MM.1S (cell line): ENCODE results near the gene ENG.
"Not testable (repeated sequence)": the region's sequence is repeated elsewhere in the genome, so short reads cannot be mapped to it uniquely, and the experiment has no call there.

Experiments
- DNase-seq: peaks from one replicate; pipeline ENCODE4 v3.0.0-alpha.2; 2015
- H2AFZ ChIP-seq: fragments of 300-600 bp; sonication (generic); 2 replicates; pipeline ENCODE4 v1.6.0; 2016; ENCODE audit warnings: antibody characterized with exemption, low read length
- H3F3A ChIP-seq: fragments of 300-600 bp; sonication (generic); 2 replicates; pipeline ENCODE4 v1.6.1; 2016; ENCODE audit warnings: mild to moderate bottlenecking, antibody characterized with exemption, low read length, moderate library complexity, mixed read lengths; ENCODE audit not compliant: insufficient read depth
- H3K27ac ChIP-seq: fragments of 300-600 bp; sonication (generic); 2 replicates; pipeline ENCODE4 v1.5.1; 2016; ENCODE audit warnings: mild to moderate bottlenecking, low read length
- H3K27me3 ChIP-seq: fragments of 300-600 bp; sonication (generic); replicated peaks from 2 replicates; pipeline ENCODE4 v1.6.0; 2016; ENCODE audit warnings: low read length; ENCODE audit not compliant: insufficient read depth
- H3K36me3 ChIP-seq: fragments of 300-600 bp; sonication (generic); replicated peaks from 2 replicates; pipeline ENCODE4 v1.6.1; 2016; ENCODE audit warnings: mild to moderate bottlenecking, low read length, mixed read lengths; ENCODE audit not compliant: insufficient read depth
- H3K4me1 ChIP-seq: fragments of 300-600 bp; sonication (generic); 2 replicates; pipeline ENCODE4 v1.6.1; 2016; ENCODE audit warnings: low read length, mixed read lengths
- H3K4me2 ChIP-seq: fragments of 300-600 bp; sonication (generic); 2 replicates; pipeline ENCODE4 v1.6.0; 2016; ENCODE audit warnings: low read depth, low read length
- H3K4me3 ChIP-seq: fragments of 300-600 bp; sonication (generic); 2 replicates; pipeline ENCODE4 v1.5.1; 2016; ENCODE audit warnings: low read length, mixed read lengths
- H3K79me2 ChIP-seq: fragments of 300-600 bp; sonication (generic); 2 replicates; pipeline ENCODE4 v1.6.1; 2016; ENCODE audit warnings: mixed run types, low read length, mixed read lengths
- H3K9ac ChIP-seq: fragments of 300-600 bp; sonication (generic); 2 replicates; pipeline ENCODE4 v1.6.1; 2016; ENCODE audit warnings: low read length, mixed read lengths
- H3K9me2 ChIP-seq: fragments of 300-600 bp; sonication (generic); replicated peaks from 2 replicates; pipeline ENCODE4 v1.6.1; 2016; ENCODE audit warnings: mild to moderate bottlenecking, low read length, mixed read lengths; ENCODE audit not compliant: insufficient read depth
- H3K9me3 ChIP-seq: fragments of 300-600 bp; sonication (generic); replicated peaks from 2 replicates; pipeline ENCODE4 v1.6.1; 2016; ENCODE audit warnings: mild to moderate bottlenecking, low read length, mixed read lengths; ENCODE audit not compliant: insufficient read depth
- H4K20me1 ChIP-seq: fragments of 300-600 bp; sonication (generic); 2 replicates; pipeline ENCODE4 v1.6.1; 2016; ENCODE audit warnings: mild to moderate bottlenecking, low read length, moderate library complexity, mixed read lengths; ENCODE audit not compliant: insufficient read depth
- CTCF ChIP-seq: fragments of 300-600 bp; sonication (generic); IDR thresholded peaks from 2 replicates; pipeline ENCODE4 v1.5.1; 2016; ENCODE audit warnings: antibody characterized with exemption, low read length, mixed read lengths
- EZH2 ChIP-seq: fragments of 300-600 bp; sonication (generic); optimal IDR thresholded peaks from 2 replicates; pipeline ENCODE3; 2017; ENCODE audit warnings: low read depth, mild to moderate bottlenecking, antibody characterized with exemption, low read length, mixed read lengths
- EZH2phosphoT487 ChIP-seq: fragments of 300-600 bp; sonication (generic); IDR thresholded peaks from 2 replicates; pipeline ENCODE4 v1.6.1; 2018; ENCODE audit warnings: antibody characterized with exemption, low read length

Gene ENG

DNA sequence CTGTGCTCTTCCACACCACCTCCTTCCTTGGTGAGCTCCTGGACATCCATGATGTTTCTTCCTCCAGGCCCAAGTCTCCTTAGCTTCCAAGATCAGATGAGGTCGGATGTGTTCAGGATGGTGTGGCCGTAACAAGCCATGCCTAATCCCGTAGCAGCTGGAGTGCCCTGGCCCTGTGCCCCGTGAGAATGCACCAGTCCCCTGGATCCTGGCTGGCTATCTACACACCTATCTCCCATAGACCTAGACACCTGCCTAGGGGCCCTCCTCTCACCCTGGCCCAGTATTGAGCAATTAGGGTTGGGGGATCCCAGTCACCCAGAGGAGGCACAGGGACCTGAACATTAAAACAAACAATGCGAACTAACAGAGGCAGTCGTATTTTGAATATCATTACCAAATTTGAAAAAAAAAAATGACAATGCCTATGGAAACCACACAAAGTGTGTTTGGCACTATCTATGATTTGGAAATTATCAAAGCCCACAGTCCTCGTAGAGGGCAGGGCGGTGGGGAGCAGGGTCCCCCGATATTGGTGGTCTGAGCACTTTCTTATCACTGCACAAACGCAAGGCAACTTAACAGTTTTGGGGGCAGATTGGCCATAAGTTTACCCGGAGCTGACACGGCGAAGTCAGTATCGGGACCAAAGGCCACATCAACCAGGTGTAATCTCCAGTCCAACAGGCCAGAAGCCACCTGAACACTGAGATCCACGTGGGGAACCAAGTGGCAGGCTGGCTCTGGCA is 13.2 kb downstream of the ENG start:
- H3K27me3 ChIP-seq, result 0 out of 2 replicates have a peak, but pooled peaks cover 10% of the 10 kb centered on the region
- TF ChIP-seq EZH2 (no peak), CTCF (no peak), EZH2phosphoT487 (no peak)
- H3K9me2 ChIP-seq, result no peaks in the 10 kb centered on the region
- H3K9ac ChIP-seq, result no peak overlapping the region
- no peaks in the 10 kb centered on the region for H4K20me1 ChIP-seq
- H2AFZ ChIP-seq, result no peak overlapping the region
- H3K4me2 ChIP-seq, result no peak overlapping the region
- H3K9me3 ChIP-seq, result no peaks in the 10 kb centered on the region
- H3K36me3 ChIP-seq, result no peaks in the 10 kb centered on the region
- H3F3A ChIP-seq, result no peaks in the 10 kb centered on the region
- H3K27ac ChIP-seq, result no peak overlapping the region
- H3K4me3 ChIP-seq, result no peak overlapping the region
- no peaks in the 10 kb centered on the region for H3K79me2 ChIP-seq
- no peak for DNase-seq
- H3K4me1 ChIP-seq, result no peaks in the 10 kb centered on the region

DNA sequence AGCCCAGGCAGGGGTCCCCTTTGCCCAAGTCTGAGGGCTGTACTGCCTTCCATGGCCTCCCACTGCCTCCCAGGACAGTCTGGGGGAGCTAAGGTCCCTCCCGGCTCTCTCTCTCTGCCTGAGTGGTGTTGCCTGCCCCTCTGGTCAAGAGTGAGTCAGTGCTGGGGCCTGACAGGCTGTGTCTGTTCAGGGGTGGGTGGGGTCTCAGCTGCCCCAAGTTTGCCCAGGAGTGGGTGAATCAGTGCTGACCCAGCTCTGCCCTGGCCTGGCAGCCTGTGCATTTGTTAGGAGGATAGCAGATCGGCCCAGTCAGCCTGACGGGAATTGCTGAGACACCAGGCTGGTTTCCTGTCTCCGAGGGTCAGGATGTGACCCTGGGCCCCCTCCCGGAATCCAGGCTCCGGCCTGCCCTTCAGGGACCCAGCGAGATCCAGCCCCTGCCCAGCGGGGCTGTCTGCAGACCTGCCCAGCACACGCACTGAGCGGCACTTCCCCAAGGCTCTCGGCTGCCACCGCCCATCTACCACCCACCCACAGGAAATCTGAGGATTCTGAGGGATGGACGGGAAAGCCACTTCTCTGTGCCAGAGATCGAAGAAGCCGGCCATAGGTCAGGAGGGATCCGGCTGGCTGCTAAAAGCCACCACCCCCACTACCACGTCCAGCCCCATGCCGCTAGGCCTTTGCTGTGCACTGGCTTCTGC is 15.9 kb downstream of the ENG start:
- no peak overlapping the region for H3K4me3 ChIP-seq
- H3K79me2 ChIP-seq, result no peaks in the 10 kb centered on the region
- no peaks in the 10 kb centered on the region for H3K4me1 ChIP-seq
- H2AFZ ChIP-seq, result no peak overlapping the region
- TF ChIP-seq EZH2 (no peak), EZH2phosphoT487 (no peak), CTCF (no peak)
- no peak overlapping the region for H3K27ac ChIP-seq
- DNase-seq, result no peak
- H3K9me3 ChIP-seq, result no peaks in the 10 kb centered on the region
- H3F3A ChIP-seq, result no peaks in the 10 kb centered on the region
- no peaks in the 10 kb centered on the region for H3K9me2 ChIP-seq
- no peak overlapping the region for H3K9ac ChIP-seq
- no peaks in the 10 kb centered on the region for H3K36me3 ChIP-seq
- H3K27me3 ChIP-seq, result 0 out of 2 replicates have a peak, but pooled peaks cover 10% of the 10 kb centered on the region
- no peak overlapping the region for H3K4me2 ChIP-seq
- no peaks in the 10 kb centered on the region for H4K20me1 ChIP-seq

- H3K79me2 ChIP-seq, result no peaks in the 10 kb centered on the region
- no peaks in the 10 kb centered on the region for H3K36me3 ChIP-seq
- no peak overlapping the region for H3K4me2 ChIP-seq
- no peak overlapping the region for H3K4me3 ChIP-seq
- H3K4me1 ChIP-seq, result no peaks in the 10 kb centered on the region
- no peak overlapping the region for H2AFZ ChIP-seq
- no peaks in the 10 kb centered on the region for H4K20me1 ChIP-seq
- H3K9me3 ChIP-seq, result no peaks in the 10 kb centered on the region
- DNase-seq, result no peak
- no peaks in the 10 kb centered on the region for H3F3A ChIP-seq
- H3K27me3 ChIP-seq, result 0 out of 2 replicates have a peak, but pooled peaks cover 10% of the 10 kb centered on the region
- H3K9ac ChIP-seq, result no peak overlapping the region
- H3K27ac ChIP-seq, result no peak overlapping the region
- TF ChIP-seq EZH2 (no peak), CTCF (no peak), EZH2phosphoT487 (no peak)
- H3K9me2 ChIP-seq, result no peaks in the 10 kb centered on the region
Measured at GRCh38 chr9:127837346-127837745, 17.1 kb downstream of the ENG start.

DNA sequence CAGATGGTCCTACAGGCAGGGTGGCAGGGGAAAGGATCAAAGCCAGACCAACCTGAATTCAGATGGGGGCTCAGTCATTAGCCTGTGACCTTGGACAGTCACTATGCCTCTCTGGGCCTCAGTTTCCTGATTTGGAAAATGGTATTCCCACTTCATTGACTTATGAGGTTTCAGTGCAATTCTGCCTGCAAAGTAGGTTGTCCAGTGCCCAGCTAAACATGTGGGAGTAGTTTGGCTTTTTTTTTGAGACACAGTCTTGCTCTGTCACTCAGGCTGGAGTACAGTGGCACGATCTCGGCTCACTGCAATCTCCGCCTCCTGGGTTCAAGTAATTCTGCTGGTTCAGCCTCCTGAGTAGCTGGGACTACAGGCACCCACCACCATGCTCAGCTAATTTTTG is 17.9 kb downstream of the ENG start:
- H3K4me1 ChIP-seq, H3K9me2 ChIP-seq, H3K4me2 ChIP-seq, H3K27ac ChIP-seq, H3K4me3 ChIP-seq, H2AFZ ChIP-seq, H4K20me1 ChIP-seq, H3K9me3 ChIP-seq, H3K79me2 ChIP-seq, H3K36me3 ChIP-seq, H3F3A ChIP-seq, DNase-seq, H3K27me3 ChIP-seq, H3K9ac ChIP-seq: not testable (repeated sequence)
